GM21619 (cell line): ENCODE results near the gene PRSS23.

Experiments used
- ATAC-seq: cut with Tn5 transposase; IDR thresholded peaks from one replicate; pipeline ENCODE4 v1.9.1; 2021; ENCODE audit not compliant: unreplicated experiment

PRSS23 gene

GRCh38 chr11:86790195-86790725 lies 10.1 kb upstream of the PRSS23 start:
- no peak for ATAC-seq

DNA sequence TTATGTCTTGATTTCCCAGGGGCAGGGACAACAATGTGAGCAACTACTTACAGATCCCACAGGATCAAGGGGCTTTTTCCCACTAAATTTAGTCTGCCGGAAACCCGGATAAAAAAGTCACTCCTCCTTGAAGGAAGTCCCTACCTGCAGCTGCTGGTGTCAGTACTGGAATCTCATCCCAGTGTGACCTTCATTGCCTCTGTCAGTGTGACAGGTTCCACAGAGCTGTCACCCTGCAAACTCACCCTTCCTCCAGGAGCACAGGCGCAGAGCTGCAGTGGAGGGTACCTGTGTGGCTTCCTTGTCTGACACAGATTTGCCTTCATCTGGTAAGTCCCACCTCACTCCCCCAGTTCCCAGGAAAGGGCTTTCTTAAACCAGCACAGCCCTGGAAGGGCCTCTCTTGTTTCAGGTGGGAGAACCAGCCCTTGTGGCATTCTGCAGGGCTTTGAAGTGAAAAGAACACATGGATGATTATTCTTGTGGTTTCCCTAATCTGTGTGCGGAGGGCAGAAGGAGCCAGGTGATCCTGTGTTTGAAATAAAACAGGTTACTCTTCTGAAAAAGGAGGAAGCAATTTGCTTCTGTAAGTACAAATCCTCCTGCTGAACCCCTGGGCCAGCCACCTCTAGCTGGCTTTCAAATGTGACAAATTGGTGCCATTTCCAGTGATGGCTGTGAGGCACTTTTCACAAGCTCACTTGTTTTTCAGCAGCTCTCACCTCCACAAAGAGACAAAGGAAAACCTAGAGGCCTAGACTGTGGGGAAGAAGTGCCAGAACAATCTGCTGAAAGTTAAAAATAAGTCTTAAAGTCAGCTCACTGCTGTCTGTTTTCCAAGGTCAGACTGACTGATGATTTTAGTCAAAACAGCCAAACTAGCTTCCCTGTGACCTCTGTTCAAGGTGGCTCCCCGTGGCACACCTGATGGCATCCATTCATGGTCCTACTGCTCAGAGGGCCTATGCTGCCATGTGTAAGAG lies 9.2 kb upstream of the PRSS23 start:
- ATAC-seq = no peak

DNA sequence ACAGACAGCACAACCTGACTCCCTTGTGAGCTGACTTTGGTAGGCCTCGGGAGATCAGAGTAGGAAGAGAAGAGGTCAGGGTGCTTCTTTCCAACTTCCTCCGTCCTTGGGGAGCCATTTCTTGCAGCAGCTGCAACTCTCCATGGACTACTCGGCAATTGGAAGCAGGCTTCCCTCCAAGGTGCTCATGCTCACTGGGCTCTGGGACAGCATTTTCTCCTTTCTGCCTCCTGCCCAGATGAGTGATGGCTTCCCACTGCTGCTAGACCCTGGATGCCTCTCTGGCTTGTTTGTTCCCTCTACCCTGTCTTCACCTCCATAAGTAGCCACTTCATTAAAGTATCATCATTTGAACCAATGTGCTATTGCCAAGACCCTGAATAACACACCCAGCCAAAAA lies 8.2 kb upstream of the PRSS23 start:
- no peak for ATAC-seq

- ATAC-seq = no peak
Observed at GRCh38 chr11:86793307-86793706, 7.0 kb upstream of the PRSS23 start.

DNA sequence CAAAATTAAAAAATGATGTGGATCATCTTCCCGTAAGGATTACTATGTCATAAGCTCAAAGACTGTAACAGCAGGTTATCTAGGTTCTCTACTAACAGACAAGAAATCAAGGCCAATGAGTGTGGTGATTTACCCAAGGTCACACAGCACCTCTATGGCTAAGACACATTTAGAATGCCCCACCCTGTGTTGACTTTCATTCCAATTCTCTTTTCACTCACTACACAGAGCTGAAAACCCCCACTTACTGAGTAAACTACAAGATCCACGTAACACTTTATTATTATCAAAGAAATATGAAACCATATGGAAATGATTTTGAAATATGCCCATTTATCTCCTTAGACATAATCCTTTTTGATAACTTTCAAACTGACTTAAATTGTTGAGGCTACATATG lies 4.8 kb upstream of the PRSS23 start:
- ATAC-seq = no peak

DNA sequence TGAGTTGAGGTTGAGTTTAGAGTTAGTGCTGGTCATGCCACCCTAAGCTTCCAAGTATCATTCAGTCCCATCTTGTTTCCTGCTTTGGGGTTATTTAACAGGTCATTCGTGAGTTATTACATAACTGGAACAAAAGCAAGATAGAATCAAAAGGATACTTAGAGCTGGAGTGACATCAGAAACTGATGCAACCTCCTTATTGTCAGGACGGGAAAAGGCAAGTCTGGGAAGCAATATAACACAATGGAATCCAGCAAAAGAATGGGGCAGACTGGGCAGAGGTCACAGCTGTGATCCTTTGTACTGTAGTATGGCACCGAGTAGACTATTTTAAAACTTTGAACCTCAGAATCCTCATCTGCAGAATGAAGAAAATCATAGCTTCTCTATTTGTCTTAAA lies 4.4 kb upstream of the PRSS23 start:
- ATAC-seq = no peak

DNA sequence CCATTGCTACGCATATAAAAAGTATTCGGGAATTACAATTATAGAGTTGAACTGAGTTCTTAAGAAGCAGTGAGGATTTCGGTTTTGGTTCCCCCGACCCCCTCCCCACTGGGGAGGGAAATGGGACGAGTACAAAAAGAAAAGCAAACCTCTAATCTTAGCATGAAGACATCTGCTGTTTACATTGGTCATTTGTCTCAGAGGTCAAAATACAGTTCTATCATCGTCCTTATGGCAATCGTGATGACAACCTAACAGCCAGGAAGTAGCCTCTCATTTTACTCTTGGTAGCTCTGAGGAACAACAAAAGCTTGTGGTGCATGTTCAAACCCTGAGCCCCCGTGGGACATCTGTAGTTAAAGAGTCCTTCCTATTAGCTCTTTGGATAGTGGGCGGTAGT lies 3.2 kb upstream of the PRSS23 start:
- ATAC-seq = no peak

GRCh38 chr11:86798988-86799387 lies 1.4 kb upstream of the PRSS23 start:
- no peak for ATAC-seq

DNA sequence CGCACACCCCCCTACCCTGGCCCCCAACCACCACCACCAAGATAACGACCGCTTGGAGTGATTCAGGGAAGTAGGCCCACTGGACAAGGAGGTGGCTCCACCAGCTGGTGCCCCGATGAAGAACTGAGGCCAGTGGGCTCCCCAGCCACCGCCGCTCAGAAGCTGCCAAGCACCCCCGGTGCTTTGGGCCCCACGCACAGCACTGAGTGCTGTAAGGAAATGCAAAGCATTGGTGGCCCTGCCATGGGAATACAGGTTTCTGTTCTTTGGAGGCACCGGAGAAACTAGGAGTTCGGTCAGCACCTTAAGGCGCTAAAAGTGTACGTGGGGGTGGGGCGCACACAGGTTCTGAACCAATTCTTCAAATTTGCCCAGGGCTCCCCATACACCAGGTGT lies 664 bp upstream of the PRSS23 start:
- ATAC-seq = no peak

DNA sequence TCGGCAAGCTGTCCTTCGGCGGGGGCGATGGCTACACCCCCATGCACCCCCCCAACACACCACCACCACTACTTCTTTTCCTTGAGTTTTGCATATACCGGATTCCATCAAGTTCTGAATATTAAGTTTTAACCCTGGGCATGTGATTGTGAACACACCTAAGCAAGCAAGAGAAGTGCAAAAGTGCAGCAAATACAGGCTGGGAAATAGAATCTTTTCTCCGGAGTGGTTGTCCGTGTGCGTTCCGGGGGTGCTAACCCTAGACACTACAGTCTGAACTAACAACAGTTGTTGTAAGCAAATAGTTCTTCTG lies 574 bp downstream of the PRSS23 start:
- no peak for ATAC-seq

GRCh38 chr11:86801364-86801763 lies 1.0 kb downstream of the PRSS23 start:
- ATAC-seq = no peak

- no peak for ATAC-seq
Observed at GRCh38 chr11:86802146-86802545, 1.8 kb downstream of the PRSS23 start.

- ATAC-seq = no peak
Observed at GRCh38 chr11:86802601-86803051, 2.3 kb downstream of the PRSS23 start.

GRCh38 chr11:86803136-86804045 lies 3.0 kb downstream of the PRSS23 start:
- ATAC-seq = no peak

DNA sequence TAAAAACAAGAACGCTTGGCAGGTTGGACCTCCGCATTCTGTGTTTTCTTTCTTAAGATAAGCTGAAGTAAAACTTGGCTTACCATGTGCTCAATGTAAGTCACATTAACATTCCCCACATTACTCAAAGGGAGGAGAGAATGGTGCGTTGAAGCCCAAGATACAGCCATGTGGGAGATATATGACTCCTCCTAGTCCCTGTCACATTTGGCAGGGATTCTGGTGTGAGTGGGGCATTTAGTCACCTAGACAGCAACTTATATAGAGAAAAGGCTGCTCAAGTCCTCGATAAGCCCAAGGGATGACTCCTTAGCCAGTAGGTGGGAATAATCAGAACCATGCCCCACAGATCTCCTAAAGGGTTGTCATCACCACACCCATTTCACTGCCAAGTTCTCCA lies 4.6 kb downstream of the PRSS23 start:
- ATAC-seq = no peak

DNA sequence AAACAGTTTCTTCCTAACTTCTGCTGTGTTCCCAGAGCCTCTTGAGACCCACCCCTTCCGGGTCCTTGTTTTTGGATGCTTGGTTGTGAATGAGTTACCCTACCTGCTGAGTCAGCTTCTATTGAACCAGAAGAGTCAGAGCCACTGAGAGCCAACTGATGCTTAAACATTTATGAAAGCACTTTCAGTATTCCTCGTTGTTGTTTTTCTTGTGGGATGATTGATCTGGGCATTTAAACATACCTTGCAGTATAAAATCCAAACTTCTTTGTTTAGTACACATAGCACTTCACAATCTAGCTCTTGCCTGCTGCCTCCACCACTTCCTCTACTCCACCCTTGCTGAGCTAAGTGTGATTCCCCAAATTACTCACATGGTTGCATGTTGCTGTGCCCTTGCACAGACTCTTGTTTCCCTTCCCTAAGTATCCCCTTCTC lies 5.5 kb downstream of the PRSS23 start:
- ATAC-seq = peak; percentile 89

- no peak for ATAC-seq
Observed at GRCh38 chr11:86806903-86807302, 6.6 kb downstream of the PRSS23 start.

DNA sequence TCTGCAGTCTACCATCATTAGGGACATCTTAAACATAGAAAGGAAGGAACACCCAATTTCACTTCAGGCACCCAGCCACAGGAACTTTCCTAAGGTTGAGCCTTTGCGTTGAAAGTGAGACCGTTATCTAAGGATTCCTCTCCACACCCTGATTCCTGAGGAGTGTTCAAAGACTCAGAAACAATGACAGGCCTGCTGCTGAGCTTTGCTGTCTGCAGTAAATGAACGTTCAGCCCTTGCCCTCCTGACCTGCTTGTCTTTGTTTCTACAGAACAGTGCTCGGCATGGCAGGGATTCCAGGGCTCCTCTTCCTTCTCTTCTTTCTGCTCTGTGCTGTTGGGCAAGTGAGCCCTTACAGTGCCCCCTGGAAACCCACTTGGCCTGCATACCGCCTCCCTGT lies 7.0 kb downstream of the PRSS23 start:
- ATAC-seq = no peak

GRCh38 chr11:86809561-86809960 lies 9.2 kb downstream of the PRSS23 start:
- ATAC-seq = no peak

DNA sequence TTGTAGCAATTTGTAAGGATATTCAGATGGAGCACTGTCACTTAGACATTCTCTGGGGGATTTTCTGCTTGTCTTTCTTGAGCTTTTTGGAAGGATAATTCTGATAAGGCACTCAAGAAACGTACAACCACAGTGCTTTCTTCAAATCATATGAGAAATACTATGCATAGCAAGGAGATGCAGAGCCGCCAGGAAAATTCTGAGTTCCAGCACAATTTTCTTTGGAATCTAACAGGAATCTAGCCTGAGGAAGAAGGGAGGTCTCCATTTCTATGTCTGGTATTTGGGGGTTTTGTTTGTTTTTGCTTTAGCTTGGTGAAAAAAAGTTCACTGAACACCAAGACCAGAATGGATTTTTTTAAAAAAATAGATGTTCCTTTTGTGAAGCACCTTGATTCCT lies 9.9 kb downstream of the PRSS23 start:
- ATAC-seq = no peak

- no peak for ATAC-seq
Observed at GRCh38 chr11:86811637-86812321, 11.4 kb downstream of the PRSS23 start.
